CD4-positive, alpha-beta T cell treated with Interleukin-6 at 100 ng/mL for 8 hours (primary cell): Measurements from ENCODE around the gene SPATA16.
"Not testable (repeated sequence)": the region's sequence is repeated elsewhere in the genome, so short reads cannot be mapped to it uniquely, and the experiment has no call there.

Experiments
- DNase-seq: peaks from one replicate; pipeline ENCODE4 v3.0.0-alpha.2; 2020; ENCODE audit warnings: mixed read lengths, low spot score

SPATA16 gene, protein sequence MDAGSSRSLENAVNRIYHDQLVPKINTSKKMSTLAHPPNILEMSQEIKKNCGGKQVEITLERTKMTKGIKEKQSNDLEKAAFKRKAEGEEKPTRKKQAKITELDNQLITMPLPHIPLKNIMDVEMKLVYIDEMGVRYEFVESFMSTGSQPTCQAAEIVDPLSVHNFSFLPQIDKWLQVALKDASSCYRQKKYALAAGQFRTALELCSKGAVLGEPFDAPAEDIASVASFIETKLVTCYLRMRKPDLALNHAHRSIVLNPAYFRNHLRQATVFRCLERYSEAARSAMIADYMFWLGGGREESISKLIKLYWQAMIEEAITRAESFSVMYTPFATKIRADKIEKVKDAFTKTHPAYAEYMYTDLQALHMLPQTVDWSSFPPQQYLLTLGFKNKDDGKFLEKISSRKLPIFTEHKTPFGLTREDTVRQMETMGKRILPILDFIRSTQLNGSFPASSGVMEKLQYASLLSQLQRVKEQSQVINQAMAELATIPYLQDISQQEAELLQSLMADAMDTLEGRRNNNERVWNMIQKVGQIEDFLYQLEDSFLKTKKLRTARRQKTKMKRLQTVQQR

DNA sequence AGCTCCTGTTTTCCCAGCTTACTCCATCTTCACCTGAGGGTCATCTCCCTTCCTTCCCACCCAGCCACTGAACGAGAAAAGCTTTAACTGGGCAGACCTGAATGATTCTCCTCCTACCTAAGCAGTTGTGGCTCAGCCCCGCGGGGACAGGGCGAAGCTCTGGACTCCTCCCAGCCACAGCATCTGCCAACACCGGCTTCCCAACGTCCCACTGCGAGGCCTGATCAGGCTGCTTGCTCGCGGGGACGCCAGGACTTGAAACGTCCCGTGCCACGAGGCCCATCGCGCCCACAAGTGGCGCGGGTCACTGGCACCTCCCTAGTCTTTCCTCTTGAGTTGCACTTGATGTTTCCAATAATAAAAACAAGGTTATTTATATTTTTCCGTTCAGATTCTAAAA is at the start of gene SPATA16:
TSS of gene SPATA16 (minus strand) at position 250 of the 400 bp plus-strand sequence. CDS start 23,504 bp downstream, outside the sequence.
- no peak for DNase-seq

DNA sequence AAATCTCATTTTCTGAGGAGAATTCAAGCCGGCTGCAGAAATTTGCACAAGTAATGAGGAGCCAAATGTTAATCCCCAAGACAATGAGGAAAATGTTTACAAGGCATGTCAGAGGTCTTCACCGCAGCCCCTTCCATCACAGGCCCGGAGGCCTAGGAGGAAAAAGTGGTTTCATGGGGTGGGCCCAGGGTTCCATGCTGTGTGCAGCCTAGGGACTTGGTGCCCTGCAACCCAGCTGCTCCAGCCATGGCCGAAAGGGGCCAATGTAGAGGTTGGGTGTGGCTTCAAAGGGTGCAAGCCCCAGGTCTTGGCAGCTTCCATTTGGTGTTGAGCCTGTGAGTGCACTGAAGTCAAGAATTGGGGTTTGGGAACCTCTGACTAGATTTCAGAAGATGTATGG is 42.0 kb upstream of the SPATA16 start:
- not testable (repeated sequence) for DNase-seq

DNA sequence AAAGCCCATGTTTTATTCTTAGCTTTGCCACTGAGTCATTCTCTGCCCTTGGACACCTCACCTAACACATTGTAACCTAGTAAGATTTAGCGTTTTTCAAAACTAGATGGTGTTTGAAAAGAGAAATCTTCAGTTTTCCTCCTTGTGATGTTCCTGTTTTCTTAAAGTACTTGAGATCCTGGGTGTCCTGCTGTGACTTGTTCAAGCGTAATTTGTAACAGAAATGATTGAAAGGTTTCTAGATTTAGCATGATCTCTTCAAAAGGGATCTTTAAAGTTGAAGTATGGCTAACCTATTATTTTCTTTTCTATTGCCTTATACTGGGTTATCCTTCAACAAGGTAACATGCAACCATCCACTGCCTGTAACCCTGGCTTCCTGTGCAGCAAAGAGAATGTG is 32.6 kb upstream of the SPATA16 start:
- no peak for DNase-seq

DNA sequence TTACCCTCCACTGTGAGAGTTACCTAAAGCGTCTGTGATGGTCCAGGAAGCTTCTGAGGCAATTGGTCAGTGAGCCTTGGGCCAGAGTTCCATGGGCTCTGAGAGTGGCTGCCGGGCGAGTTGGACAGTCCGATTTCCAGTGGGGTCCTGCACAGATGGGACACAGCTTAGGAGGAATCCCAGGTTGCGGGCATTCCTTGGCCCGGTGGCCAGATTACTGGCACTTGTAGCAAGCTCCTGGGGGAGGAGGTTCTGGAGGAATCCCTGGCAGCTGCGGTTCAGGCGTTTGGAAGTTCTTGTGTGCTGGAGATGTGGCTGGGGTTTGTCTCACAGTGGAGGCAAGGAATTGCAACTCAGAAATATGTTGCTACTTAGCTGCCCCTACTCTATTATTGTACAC is 18.1 kb upstream of the SPATA16 start:
- DNase-seq, result not testable (repeated sequence)

DNA sequence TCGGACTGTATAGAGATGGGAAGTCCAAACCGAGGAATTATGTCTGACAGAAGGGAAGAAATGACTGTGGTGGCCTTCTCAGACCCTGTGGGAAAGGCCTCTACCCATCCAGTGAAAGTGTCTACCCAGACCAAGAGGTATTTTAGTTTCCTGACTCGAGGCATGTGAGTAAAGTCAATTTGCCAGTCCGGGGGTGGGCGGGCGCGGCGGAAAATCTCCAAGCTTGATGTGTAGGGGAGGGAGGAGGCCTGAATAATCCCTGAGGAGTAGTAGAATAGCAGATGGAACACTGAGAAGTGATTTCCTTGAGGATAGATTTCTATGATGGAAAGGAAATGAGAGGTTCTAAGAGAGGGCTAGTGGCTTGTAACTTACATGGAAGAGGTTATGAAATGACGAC is 15.5 kb upstream of the SPATA16 start:
- not testable (repeated sequence) for DNase-seq

DNA sequence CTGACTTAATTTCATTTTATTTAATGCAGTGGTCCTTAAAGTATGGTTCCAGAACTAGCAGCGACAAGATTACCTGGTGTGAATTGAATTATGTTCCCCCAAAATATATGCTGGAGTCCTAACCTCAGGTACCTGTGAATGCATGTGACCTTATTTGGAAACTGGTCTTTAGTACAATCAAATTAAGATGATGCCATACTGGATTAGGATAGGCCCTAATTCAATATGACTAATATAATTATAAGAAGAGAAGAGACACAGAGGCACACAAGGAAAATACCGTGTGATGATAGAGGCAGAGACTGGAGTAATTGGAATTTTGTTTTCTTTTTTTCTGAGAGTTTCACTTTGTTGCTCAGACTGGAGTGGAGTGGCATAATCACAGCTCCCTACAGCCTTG is 12.6 kb upstream of the SPATA16 start:
- DNase-seq, result no peak

DNA sequence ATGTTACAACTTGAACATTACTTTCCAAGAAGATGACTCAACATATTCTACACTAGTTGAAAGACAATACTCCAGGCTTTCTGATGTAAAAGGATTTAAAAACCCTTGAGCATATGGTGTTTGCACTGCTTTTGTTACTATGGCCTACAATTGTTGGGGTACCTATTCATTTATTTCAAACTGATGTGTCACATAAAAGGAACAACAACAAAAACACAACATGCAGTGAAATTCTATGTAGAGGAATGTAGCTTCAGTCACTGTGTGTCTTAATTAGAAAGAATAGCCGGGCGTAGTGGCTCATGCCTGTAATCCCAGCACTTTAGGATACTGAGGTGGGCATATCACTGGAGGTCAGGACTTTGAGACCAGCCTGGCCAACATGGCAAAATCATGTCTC is 1.6 kb downstream of the SPATA16 start:
- no peak for DNase-seq

DNA sequence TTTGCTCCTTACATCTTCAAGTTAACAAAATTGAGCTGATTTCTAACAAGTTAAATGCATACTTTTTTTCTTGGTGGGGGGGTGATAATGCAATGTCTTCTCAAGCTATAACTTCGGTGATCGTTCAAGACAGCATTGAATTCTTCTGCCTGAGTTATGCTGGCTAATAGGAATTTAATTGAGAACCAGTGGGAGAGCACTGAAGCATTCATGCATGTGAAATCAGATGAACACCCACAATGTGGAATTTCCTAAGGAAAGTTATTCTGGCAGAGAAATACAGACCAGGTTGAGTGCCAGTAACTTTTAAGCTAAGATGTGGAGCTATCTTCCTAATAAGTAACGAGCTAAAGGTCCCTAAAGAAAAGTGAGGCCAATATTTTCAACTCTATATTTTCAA is 3.0 kb downstream of the SPATA16 start:
- no peak for DNase-seq

DNA sequence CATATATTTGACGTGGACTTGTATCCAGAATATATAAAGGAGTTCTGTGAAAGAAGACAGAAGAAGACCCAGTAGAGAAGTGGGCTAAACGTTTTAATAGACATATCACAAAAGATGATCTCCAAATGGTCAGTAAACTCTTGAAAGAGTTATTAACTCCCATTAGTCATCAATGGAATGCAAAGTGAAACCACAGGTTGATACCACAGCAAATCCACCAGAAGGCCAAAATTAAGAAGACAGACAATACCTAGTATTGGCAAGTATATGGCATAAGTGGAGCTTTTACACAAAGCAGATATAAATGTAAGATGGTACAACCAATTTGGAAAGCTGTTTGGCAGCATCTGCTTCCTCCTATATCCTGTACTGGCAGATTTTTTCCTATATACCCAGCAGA is 6.0 kb downstream of the SPATA16 start:
- no peak for DNase-seq

DNA sequence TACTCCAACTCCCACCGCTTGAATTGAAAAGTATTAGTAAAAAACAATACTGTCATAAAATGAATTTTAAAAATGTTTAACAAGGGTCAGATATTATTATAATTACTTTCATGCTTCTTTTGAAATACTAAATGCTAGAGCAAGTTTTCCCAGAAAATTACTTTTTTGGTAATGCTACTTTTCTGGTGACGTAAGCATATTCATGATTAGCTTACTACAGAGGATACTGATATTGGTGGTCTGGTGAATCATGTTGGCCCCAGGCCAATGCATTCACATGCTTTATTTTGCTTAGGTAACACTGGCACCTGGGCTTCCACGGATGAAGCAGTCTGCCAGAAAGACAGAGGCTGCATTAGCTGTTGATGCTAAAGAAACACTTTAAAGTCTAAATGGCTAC is 12.4 kb downstream of the SPATA16 start:
- DNase-seq, result no peak

DNA sequence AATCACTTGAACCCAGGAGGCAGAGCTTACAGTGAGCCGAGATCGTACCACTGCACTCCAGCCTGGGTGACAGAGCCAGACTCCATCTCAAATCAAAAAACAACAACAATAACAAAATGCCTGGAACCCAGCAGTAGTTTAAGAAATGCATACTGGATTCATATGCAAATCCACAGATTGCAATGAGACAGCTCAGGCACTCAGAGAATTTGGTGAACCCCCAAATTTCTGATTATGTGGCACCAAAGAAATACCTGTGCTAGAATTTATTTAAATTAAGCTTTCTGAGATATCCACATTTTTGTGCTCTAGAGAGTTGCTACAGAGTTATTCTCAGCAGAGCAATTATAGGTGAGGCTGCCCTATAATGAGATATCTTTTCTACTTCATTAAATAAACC is 29.7 kb downstream of the SPATA16 start:
- no peak for DNase-seq

DNA sequence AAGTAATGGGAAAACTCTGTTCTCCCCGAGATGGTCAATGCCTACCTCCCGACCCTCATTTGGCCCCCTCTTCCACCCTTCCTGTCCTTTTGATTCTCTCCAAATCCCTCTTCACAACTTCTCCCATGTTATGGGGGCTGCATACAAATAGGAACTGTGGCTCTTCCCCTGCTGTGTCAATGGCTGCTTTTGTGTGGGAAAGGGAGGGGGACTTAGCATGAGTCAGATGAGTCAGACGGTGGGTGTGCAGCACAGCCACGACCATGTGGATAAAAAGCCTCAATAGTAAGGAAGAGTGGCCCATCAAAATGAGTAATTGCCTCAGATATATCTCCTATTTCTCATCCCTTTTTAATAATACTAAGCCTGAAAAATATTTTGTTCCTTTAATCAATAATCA is 31.9 kb downstream of the SPATA16 start:
- DNase-seq, result no peak

DNA sequence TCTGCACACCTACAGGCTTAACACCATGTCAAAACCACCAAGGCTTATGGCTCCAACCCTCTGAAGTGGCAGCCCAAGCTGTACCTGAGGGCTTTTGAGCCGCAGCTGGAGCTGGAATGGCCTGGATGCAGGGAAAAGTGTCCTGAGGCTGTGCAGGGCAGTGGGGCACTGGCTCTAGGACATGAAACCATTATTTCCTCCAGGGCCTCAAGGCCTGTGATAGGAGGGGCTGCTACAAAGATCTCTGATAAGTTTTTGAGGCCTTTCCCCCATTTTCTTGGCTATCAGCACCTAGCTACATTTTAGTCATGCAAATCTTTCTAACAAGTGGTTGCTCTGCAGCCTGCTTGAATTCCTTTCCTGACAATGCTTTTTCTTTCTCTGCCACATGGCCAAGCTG is 37.6 kb downstream of the SPATA16 start:
- DNase-seq, result no peak

DNA sequence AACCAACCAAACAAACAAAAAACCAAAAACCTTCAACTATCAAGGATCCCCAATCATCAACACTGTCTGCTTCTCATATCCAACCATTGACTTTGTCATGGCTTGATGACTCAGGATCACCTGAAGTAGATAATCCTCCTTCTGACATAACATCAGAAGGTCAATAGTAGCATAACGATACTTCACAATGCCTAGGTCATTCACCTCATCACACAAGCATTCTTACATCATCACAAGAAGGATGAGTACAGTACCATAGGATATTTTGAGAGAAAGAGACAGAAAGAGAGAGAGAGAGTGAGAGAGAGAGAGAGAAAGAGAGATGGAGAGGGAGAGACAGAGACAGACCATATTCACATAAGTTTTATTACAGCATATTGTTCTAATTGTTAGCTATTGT is 42.1 kb downstream of the SPATA16 start:
- no peak for DNase-seq

DNA sequence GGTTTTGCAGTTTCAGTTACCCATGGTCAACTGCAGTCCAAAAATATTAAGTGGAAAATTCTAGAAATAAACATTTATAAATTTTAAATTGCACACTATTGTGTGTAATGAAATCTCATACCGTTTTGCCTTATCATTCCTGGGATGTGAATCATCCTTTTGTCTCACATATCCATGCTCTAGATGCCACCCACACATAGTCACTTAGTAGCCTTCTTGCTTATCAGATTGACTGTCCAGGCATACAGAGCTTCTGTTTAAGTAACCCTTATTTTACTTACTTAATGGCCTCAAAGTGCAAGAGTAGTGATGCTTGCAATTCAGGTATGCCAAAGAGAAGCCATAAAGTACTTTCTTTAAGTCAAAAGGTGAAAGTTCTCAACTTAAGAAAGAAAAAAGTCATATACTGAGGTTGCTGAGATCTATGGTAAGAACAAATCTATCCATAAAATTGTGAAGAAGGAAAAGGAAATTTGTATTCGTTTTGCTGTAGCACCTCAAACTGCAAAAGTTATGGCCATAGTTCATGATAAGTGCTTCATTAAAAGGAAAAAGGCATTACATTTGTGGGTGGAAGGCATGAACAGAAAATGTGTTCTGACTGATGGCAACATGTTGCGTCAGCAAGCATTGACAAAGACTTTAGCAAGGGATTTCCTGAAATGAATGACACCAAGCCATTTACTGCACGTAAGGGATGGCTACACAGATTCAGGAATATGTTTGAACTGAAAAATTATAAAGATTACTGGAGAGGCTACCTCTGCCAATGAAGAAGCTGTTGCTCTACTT is 43.8 kb downstream of the SPATA16 start:
- no peak for DNase-seq

DNA sequence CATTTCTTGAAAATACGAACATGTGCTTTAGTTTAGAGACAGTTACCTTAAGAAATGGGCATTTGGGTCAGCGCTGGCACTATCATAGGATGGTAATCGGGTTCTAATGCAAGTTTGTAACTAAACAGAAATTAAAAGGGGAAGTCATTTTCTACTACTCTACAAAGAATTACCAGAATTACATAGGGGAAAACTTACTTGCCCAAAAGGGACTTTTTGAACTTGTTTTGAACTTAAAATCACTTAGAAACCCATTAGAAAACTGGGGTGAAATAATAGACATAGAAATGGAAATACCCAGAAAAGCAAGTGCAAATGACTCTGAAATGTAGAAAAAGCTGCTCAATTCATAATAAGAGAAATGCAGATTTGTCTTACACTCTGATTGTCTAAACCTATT is 44.9 kb downstream of the SPATA16 start:
- no peak for DNase-seq

DNA sequence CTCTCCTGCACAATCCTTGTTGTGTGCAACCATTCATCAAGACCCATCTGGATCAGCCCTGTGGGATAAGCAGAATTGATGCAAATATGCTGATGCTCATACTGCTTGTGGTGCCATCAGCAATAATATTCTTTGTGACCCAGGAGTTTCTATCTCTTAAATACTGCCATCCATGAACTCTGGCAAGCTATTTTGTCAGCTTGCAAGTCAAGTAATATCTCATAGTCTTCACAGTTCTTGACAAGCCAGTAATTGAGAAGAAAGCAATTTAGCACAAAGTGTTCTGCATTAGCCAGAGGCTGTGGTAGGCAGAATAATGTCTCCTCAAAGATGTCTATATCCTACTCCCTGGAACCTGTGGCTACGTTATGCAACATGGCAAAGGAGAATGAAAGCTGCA is 49.0 kb downstream of the SPATA16 start:
- DNase-seq, result no peak

DNA sequence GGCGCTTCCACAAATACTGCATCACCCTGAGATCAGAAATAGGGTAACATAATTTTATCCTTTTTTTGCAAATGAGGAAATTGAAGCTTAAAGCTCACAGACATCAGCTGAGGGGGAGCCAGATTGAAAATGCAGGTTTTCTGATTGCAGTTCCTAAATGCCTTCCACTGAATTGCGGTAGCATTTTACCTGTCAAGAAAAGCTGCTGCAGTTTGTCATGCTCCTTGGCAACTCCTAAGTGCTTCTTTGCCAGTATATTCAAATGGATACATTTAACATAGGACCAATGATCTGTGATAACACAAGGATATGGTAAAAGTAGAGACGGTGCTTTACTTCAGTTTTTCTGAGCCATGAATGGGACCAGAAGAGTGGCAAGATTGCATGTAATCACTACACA is 50.5 kb downstream of the SPATA16 start:
- DNase-seq, result no peak

DNA sequence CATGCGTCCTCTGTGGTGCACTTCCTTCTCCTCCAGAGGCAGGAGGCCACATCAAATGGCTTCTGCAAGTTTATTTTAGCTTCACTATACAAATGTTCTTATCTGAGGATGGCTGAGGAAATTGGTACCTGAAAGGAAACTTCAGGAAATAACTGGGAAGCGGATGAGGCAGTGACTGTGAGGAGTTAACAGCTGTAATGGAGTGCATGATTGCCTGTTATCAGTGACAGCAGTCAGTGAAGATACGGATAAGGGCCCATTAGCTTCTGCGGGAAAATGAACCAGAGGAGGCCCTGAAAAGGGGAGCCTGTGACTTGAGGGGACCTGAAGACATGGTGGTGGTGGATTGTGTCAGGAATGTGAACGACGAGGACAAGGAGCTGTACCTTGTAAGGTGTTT is 51.8 kb downstream of the SPATA16 start:
- no peak for DNase-seq

DNA sequence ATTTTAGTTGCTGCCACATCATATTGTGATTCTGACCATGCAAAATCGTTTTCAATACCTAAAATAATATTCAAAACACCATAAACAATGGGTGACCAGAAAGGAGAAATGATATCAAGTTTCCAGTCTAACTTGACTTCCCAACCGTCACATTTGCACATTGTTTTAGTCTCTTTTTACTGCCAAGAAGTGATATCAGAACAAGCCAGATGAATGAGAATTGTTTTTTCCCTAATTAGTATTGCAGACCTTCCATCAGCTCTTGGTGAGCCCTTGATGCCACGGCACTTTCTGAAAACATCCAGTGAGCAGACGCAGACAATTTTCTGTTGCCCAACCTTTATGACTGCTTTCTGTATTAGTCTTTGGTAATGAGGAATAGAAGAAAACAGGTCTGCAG is 62.5 kb downstream of the SPATA16 start:
- DNase-seq, result no peak

DNA sequence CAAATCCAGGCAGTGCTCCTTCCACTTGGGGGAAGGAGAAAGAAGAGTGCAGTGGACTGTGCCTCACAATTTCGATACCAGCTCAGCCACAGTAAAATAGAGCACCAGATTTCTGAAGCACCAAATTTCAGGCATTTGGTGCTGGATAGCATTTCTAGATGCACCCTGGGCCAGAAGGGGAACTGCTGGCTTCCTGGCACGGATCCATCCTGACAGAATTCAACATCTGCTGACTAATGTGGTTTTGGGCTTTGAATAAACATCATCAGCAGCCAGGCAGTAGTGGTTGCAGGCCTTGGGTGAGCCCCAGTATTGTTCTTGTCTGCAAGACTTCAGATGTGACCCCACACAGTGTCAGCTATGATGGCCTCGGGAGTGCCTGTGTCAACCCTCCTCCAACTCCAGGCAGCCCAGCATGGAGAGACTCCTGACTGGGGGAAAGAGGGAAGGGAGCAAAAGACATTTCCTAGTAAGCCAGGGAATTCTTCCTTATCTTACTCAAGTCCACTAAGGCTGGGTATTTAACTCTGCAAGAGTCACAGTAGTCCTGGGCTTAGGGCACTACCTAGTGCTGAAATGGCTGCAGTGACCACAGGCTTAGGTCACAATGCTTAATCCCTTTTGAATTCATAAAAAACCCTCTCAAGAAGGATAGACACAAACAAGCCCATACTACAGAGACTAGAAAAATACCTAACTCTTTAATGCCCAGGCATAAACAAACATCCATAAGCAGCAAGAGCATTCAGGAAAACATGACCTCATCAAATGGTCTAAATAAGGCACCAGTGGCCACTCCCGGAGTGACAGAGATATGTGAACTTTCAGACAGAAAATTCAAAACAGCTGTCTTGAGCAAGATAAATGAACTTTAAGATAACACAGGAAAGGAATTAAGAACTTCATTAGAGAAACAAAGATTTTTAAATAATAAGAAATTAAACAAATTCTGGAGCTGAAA is 74.7 kb downstream of the SPATA16 start:
- no peak for DNase-seq

DNA sequence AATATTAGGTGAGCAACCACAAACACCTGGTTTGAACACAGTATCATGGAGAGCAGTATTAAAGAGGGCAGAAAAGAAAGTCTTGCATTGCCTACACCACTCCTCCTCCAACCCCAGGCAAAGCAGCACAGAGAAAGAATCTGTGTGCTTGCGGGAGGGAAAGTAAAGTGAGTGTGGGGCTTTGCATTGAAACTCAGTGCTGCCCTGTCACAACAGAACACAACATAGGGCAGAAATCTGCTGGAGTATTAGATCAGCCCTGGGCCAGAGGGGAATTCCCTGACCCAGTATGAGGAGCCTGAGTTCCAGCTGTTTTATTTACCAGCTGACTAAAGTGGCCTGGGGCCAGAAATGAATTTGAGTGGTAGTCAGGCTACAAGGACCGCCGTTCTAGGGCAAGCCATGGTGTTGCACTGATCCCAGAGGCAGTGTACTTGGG is 75.5 kb downstream of the SPATA16 start:
- DNase-seq, result no peak
